ENCODE results near the gene XAB2.

Gene XAB2

DNA sequence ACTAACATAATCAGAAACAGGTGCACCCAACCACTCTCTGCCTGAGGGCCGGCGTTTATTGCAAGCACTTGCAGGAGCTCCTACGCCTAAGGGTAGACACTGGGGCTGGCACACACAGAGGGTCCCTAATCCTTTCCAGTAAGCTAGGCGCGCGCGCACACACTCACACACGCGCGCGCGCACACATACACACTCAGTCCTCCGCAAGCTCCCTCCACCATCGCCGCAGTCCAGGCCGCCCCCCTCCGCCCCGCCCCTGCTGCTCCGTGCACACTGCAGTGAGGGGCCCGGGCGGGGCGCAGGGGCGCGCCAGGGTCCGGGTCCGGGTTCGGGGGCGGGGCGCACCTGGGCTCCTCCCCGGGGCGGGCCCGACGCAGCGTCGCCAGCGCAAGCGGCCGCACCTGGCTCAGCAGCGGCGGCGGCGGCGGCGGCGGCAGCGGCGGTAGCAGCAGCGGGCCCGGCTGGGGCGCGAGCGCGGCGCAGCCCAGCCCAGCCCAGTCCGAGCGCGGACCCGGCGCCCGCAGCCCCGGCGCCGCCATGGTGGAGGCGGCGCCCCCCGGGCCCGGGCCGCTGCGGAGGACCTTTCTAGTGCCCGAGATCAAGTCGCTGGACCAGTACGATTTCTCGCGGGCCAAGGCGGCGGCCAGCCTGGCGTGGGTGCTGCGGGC lies 33.7 kb downstream of the XAB2 start, which contains the start of gene CAMSAP3 (continued):
- TF ChIP-seq, protein P1, sequence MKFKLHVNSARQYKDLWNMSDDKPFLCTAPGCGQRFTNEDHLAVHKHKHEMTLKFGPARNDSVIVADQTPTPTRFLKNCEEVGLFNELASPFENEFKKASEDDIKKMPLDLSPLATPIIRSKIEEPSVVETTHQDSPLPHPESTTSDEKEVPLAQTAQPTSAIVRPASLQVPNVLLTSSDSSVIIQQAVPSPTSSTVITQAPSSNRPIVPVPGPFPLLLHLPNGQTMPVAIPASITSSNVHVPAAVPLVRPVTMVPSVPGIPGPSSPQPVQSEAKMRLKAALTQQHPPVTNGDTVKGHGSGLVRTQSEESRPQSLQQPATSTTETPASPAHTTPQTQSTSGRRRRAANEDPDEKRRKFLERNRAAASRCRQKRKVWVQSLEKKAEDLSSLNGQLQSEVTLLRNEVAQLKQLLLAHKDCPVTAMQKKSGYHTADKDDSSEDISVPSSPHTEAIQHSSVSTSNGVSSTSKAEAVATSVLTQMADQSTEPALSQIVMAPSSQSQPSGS (tag by site-specific recombination; IDR thresholded peaks at IDR 0.05; ENCODE audit: low read depth), result no peak
- TF ChIP-seq, protein P2, sequence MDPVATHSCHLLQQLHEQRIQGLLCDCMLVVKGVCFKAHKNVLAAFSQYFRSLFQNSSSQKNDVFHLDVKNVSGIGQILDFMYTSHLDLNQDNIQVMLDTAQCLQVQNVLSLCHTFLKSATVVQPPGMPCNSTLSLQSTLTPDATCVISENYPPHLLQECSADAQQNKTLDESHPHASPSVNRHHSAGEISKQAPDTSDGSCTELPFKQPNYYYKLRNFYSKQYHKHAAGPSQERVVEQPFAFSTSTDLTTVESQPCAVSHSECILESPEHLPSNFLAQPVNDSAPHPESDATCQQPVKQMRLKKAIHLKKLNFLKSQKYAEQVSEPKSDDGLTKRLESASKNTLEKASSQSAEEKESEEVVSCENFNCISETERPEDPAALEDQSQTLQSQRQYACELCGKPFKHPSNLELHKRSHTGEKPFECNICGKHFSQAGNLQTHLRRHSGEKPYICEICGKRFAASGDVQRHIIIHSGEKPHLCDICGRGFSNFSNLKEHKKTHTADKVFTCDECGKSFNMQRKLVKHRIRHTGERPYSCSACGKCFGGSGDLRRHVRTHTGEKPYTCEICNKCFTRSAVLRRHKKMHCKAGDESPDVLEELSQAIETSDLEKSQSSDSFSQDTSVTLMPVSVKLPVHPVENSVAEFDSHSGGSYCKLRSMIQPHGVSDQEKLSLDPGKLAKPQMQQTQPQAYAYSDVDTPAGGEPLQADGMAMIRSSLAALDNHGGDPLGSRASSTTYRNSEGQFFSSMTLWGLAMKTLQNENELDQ (tag by site-specific recombination; IDR thresholded peaks at IDR 0.05; ENCODE audit: low read depth), result no peak
- TF ChIP-seq ZNF830 (tag by site-specific recombination; IDR thresholded peaks at IDR 0.05; ENCODE audit: low read depth) (no peak), ZNF514 (tag by site-specific recombination; IDR thresholded peaks at IDR 0.05) (no peak), ZFP3 (tag by site-specific recombination; IDR thresholded peaks at IDR 0.05; ENCODE audit: low read depth) (no peak), ZNF549 (tag by site-specific recombination; IDR thresholded peaks at IDR 0.05) (no peak), ZNF707 (tag by site-specific recombination; IDR thresholded peaks at IDR 0.05) (no peak)
- TF ChIP-seq, protein P3, sequence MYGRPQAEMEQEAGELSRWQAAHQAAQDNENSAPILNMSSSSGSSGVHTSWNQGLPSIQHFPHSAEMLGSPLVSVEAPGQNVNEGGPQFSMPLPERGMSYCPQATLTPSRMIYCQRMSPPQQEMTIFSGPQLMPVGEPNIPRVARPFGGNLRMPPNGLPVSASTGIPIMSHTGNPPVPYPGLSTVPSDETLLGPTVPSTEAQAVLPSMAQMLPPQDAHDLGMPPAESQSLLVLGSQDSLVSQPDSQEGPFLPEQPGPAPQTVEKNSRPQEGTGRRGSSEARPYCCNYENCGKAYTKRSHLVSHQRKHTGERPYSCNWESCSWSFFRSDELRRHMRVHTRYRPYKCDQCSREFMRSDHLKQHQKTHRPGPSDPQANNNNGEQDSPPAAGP (tag by site-specific recombination; IDR thresholded peaks at IDR 0.05), result no peak

DNA sequence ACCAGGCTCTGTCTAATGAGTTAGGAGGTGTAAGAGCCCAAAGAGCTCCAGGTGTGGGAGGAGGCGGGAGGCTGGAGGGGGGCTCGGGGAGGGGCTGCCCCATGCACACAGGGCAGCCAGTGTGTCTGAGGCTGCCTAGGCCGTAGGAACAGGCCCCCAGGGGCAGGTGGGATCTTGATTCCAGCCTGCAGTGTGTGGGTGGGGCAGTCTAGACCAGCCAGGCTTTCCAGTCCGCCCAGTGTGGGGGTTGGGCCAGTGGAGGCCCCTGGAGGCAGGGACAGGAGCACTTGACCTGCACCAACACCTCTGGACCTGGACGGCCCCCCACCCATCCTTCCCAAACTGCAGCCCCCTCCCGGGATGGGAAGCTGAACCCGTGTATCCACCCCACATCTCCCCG lies 39.1 kb downstream of the XAB2 start:
- H3K4me3 ChIP-seq (ENCODE audit: low read depth, low read length), result no peak overlapping the region
- H3K9me3 ChIP-seq (ENCODE audit: control insufficient read depth, insufficient read depth, low read depth, low read length), result no peaks in the 10 kb centered on the region
- ChIA-PET CTCF (interaction anchor here (1.1 kb wide), 1 partner anchor 23 kb away, joined by 3 read pairs; no protein-coding TSS in a partner anchor), POLR2A (no interaction called here)
- H3K27ac ChIP-seq (ENCODE audit: extremely low read depth, low read depth, low read length), result no peak overlapping the region
- H3K4me1 ChIP-seq (ENCODE audit: control insufficient read depth, insufficient read depth, low read length), result no peaks in the 10 kb centered on the region
- TF ChIP-seq ZEB2 (tag by site-specific recombination; IDR thresholded peaks at IDR 0.05), result no peak
- 0 out of 2 replicates have a peak, but pooled peaks have one; percentile 35 for TF ChIP-seq KLF1 (tag by site-specific recombination; IDR thresholded peaks at IDR 0.05)
- TF ChIP-seq ZSCAN16 (tag by site-specific recombination; IDR thresholded peaks at IDR 0.05), result no peak
- no peak for TF ChIP-seq OSR2 (tag by site-specific recombination; IDR thresholded peaks at IDR 0.05)
- TF ChIP-seq, protein P4, sequence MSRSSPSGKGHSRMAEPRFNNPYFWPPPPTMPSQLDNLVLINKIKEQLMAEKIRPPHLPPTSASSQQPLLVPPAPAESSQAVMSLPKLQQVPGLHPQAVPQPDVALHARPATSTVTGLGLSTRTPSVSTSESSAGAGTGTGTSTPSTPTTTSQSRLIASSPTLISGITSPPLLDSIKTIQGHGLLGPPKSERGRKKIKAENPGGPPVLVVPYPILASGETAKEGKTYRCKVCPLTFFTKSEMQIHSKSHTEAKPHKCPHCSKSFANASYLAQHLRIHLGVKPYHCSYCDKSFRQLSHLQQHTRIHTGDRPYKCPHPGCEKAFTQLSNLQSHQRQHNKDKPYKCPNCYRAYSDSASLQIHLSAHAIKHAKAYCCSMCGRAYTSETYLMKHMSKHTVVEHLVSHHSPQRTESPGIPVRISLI (tag by site-specific recombination; IDR thresholded peaks at IDR 0.05), result no peak
- TF ChIP-seq ZNF274 (IDR thresholded peaks at IDR 0.05; ENCODE audit: low read length), result no peak
- TF ChIP-seq ZNF274 (tag by site-specific recombination; IDR thresholded peaks at IDR 0.05; ENCODE audit: borderline replicate concordance), result no peak
- TF ChIP-seq ZFHX2 (tag by site-specific recombination; conservative IDR thresholded peaks at IDR 0.05), result peak; percentile 59
- TF ChIP-seq EGR2 (tag by site-specific recombination; IDR thresholded peaks at IDR 0.05; ENCODE audit: low read depth), result peak; percentile 46
- TF ChIP-seq, protein P5, sequence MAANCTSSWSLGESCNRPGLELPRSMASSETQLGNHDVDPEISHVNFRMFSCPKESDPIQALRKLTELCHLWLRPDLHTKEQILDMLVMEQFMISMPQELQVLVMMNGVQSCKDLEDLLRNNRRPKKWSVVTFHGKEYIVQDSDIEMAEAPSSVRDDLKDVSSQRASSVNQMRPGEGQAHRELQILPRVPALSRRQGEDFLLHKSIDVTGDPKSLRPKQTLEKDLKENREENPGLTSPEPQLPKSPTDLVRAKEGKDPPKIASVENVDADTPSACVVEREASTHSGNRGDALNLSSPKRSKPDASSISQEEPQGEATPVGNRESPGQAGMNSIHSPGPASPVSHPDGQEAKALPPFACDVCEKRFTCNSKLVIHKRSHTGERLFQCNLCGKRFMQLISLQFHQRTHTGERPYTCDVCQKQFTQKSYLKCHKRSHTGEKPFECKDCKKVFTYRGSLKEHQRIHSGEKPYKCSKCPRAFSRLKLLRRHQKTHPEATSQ (tag by site-specific recombination; IDR thresholded peaks at IDR 0.05), result no peak
- H3K36me3 ChIP-seq (ENCODE audit: control insufficient read depth in 2 of 2, insufficient read depth in 1 of 2, low read length in 2 of 2), result no peaks in the 10 kb centered on the region

Measured in HEK293 (cell line).